Measurements from ENCODE around the gene WLS. TPM values are rescaled to one million over a fixed set of nuclear protein-coding genes. Genes with fewer than 3 reads are reported as not detected.

Gene WLS
- total RNA-seq, 1 experiment from 2014 or later = 19.8 TPM

GRCh38 chr1:68160021-68160420 lies 72.3 kb downstream of the WLS start:
- intact Hi-C loops (cut with micrococcal nuclease; ENCODE audit: unreplicated experiment) = no loop called here
- no peak overlapping the region for H3K27ac ChIP-seq
- TF ChIP-seq, protein P1, sequence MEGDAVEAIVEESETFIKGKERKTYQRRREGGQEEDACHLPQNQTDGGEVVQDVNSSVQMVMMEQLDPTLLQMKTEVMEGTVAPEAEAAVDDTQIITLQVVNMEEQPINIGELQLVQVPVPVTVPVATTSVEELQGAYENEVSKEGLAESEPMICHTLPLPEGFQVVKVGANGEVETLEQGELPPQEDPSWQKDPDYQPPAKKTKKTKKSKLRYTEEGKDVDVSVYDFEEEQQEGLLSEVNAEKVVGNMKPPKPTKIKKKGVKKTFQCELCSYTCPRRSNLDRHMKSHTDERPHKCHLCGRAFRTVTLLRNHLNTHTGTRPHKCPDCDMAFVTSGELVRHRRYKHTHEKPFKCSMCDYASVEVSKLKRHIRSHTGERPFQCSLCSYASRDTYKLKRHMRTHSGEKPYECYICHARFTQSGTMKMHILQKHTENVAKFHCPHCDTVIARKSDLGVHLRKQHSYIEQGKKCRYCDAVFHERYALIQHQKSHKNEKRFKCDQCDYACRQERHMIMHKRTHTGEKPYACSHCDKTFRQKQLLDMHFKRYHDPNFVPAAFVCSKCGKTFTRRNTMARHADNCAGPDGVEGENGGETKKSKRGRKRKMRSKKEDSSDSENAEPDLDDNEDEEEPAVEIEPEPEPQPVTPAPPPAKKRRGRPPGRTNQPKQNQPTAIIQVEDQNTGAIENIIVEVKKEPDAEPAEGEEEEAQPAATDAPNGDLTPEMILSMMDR (conservative IDR thresholded peaks at IDR 0.05) = no peak
- TF ChIP-seq EZH2 (IDR thresholded peaks at IDR 0.05; ENCODE audit: low read depth) = no peak
- ChIA-PET CTCF (no interaction called here), POLR2A (ENCODE audit: unreplicated experiment) (no interaction called here)
- H3K36me3 ChIP-seq (ENCODE audit: low read depth) = no peaks in the 10 kb centered on the region
- no peaks in the 10 kb centered on the region for H3K9me2 ChIP-seq (ENCODE audit: insufficient read depth)
- no TSS peak for BruUV-seq (replicated peaks)
- H3K4me2 ChIP-seq = no peak overlapping the region
- no peak for DNase-seq
- no peaks in the 10 kb centered on the region for H3K9me3 ChIP-seq (ENCODE audit: insufficient read depth, low read depth)
- H3K4me1 ChIP-seq (replicated peaks; ENCODE audit: insufficient read depth) = no peaks in the 10 kb centered on the region
- H3K27me3 ChIP-seq (ENCODE audit: insufficient read depth, low read depth) = no peaks in the 10 kb centered on the region
- no peaks in the 10 kb centered on the region for H4K20me1 ChIP-seq (ENCODE audit: insufficient read depth)
- no peak overlapping the region for H3K4me3 ChIP-seq
- H2AFZ ChIP-seq = no peak overlapping the region
- no peaks in the 10 kb centered on the region for H3K79me2 ChIP-seq (ENCODE audit: low read depth)
- H3F3A ChIP-seq (ENCODE audit: insufficient read depth, low read depth) = no peaks in the 10 kb centered on the region

DNA sequence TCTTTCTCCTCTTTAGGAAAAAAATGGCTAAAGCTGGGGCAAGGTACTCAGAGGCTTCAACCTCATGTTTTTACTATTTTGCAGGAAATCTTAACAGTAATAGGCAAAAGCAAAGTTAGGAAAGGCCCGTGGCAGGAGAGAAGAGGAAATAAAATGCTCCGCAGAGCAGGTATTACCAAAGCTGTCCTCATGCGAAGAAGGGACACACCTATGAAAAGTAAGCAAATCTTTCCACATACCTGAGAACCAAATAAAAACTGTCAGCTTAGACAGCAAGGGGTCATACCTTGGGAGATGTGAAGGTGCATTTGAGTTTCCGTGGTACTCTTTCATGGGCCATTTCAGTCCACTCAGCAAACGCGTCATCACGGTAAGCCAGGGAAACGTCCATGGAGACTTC lies 73.5 kb downstream of the WLS start:
- ChIA-PET CTCF (no interaction called here), POLR2A (ENCODE audit: unreplicated experiment) (interaction anchor here (0.6 kb wide), 1 partner anchor 17 kb away, joined by 6 read pairs; no protein-coding TSS in a partner anchor)
- intact Hi-C loops (cut with micrococcal nuclease; ENCODE audit: unreplicated experiment) = no loop called here
- H3K27ac ChIP-seq = no peak overlapping the region
- TF ChIP-seq, protein P1 (conservative IDR thresholded peaks at IDR 0.05) = no peak
- TF ChIP-seq EZH2 (IDR thresholded peaks at IDR 0.05; ENCODE audit: low read depth) = no peak
- H4K20me1 ChIP-seq (ENCODE audit: insufficient read depth) = no peaks in the 10 kb centered on the region
- H3K4me3 ChIP-seq = no peak overlapping the region
- no peak overlapping the region for H3K4me2 ChIP-seq
- no peaks in the 10 kb centered on the region for H3F3A ChIP-seq (ENCODE audit: insufficient read depth, low read depth)
- no TSS peak for BruUV-seq (replicated peaks)
- H2AFZ ChIP-seq = no peak overlapping the region
- H3K36me3 ChIP-seq (ENCODE audit: low read depth) = no peaks in the 10 kb centered on the region
- no peaks in the 10 kb centered on the region for H3K9me2 ChIP-seq (ENCODE audit: insufficient read depth)
- H3K4me1 ChIP-seq (replicated peaks; ENCODE audit: insufficient read depth) = no peaks in the 10 kb centered on the region
- no peaks in the 10 kb centered on the region for H3K27me3 ChIP-seq (ENCODE audit: insufficient read depth, low read depth)
- DNase-seq = no peak
- no peaks in the 10 kb centered on the region for H3K9me3 ChIP-seq (ENCODE audit: insufficient read depth, low read depth)
- H3K79me2 ChIP-seq (ENCODE audit: low read depth) = no peaks in the 10 kb centered on the region

DNA sequence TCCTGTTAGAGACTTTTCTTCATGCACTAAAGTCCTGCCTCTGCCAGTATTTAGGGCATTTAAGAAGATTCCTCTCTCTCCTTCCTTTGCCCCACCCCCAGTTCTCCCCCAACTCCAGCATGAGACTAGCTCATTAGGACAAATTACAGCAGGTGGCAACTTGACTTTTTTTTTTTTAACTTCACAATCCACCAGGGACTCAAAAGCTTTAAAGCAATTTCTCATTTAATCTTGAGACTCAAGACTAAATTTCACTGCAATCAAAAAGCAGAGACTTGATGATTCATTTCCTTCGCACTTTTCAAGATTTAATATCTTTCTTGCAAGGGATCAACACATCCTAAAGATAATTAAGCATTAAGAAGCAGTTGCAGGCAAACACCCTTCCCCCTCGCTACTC lies 74.9 kb downstream of the WLS start:
- no peak overlapping the region for H3K4me3 ChIP-seq
- H3K79me2 ChIP-seq (ENCODE audit: low read depth) = no peaks in the 10 kb centered on the region
- TF ChIP-seq, protein P1 (conservative IDR thresholded peaks at IDR 0.05) = no peak
- no peak for TF ChIP-seq EZH2 (IDR thresholded peaks at IDR 0.05; ENCODE audit: low read depth)
- no peak overlapping the region for H3K27ac ChIP-seq
- no peak overlapping the region for H3K4me2 ChIP-seq
- H3K9me2 ChIP-seq (ENCODE audit: insufficient read depth) = no peaks in the 10 kb centered on the region
- no peak overlapping the region for H2AFZ ChIP-seq
- no peaks in the 10 kb centered on the region for H3F3A ChIP-seq (ENCODE audit: insufficient read depth, low read depth)
- ChIA-PET POLR2A (ENCODE audit: unreplicated experiment) (no interaction called here), CTCF (interaction anchor here (0.6 kb wide), 1 partner anchor 53 kb away, joined by 3 read pairs; no protein-coding TSS in a partner anchor)
- no peaks in the 10 kb centered on the region for H3K9me3 ChIP-seq (ENCODE audit: insufficient read depth, low read depth)
- H3K4me1 ChIP-seq (replicated peaks; ENCODE audit: insufficient read depth) = no peaks in the 10 kb centered on the region
- no peaks in the 10 kb centered on the region for H3K36me3 ChIP-seq (ENCODE audit: low read depth)
- BruUV-seq (replicated peaks) = no TSS peak
- intact Hi-C loops (cut with micrococcal nuclease; ENCODE audit: unreplicated experiment) = no loop called here
- H3K27me3 ChIP-seq (ENCODE audit: insufficient read depth, low read depth) = no peaks in the 10 kb centered on the region
- H4K20me1 ChIP-seq (ENCODE audit: insufficient read depth) = no peaks in the 10 kb centered on the region
- DNase-seq = no peak
